Subcutaneous adipose tissue (tissue), 4 donors: ENCODE results near the gene LMX1B. TPM values are rescaled to one million over a fixed set of nuclear protein-coding genes. Genes with fewer than 3 reads are reported as not detected.

Experiments
- CTCF ChIP-seq: fragments of 450-650 bp; IDR thresholded peaks from one replicate; pipeline ENCODE4 v1.5.1; 2016; ENCODE audit warnings: low read depth, mild to moderate bottlenecking, control low read depth, antibody characterized with exemption, moderate library complexity
- total RNA-seq, 4 donors: library from RNA; depleted of rRNA; stranded (reverse); fragments of >200 nt; gene quantifications; one replicate each; pipeline ENCODE4 v1.1.0, GENCODE V29; 2016

LMX1B gene
- total RNA-seq, 4 donors from 2014 or later = 0.38 to 1.1 (median 0.51) TPM; not detected in 1

GRCh38 chr9:126721564-126721981 is 107.8 kb downstream of the LMX1B start:
- no peak for TF ChIP-seq CTCF

GRCh38 chr9:126722252-126722921 is 108.7 kb downstream of the LMX1B start:
- TF ChIP-seq CTCF = no peak

GRCh38 chr9:126722922-126723806 is 109.4 kb downstream of the LMX1B start:
- TF ChIP-seq CTCF = no peak

GRCh38 chr9:126723807-126724172 is 110.1 kb downstream of the LMX1B start:
- TF ChIP-seq CTCF = no peak

GRCh38 chr9:126724226-126724625 is 110.5 kb downstream of the LMX1B start:
- no peak for TF ChIP-seq CTCF

GRCh38 chr9:126733005-126733404 is 119.3 kb downstream of the LMX1B start:
- no peak for TF ChIP-seq CTCF

GRCh38 chr9:126734877-126735276 is 121.1 kb downstream of the LMX1B start:
- TF ChIP-seq CTCF = no peak
